Activated T-helper 2 cell treated with anti-CD3 and anti-CD28 coated beads, Interferon-gamma antibody, Interleukin-2, Interleukin-4, amounts not matched to agents 10 μg/mL and 5 μg/mL and 100 μg/mL, durations not matched to agents 14 hours and 24 hours and 36 hours (primary cell): ENCODE measurements around the gene WDR59. TPM values are rescaled to one million over a fixed set of nuclear protein-coding genes. Genes with fewer than 3 reads are reported as not detected.
"Not testable (repeated sequence)": the region's sequence is repeated elsewhere in the genome, so short reads cannot be mapped to it uniquely, and the experiment has no call there.

Experiments used
- DNase-seq: peaks from one replicate; pipeline ENCODE4 v3.0.0; 2021; ENCODE audit warnings: low spot score
- H3K27ac Mint-ChIP-seq: one replicate; pipeline ENCODE4 v1.8.0; 2021; ENCODE audit warnings: mixed read lengths
- H3K27me3 Mint-ChIP-seq: one replicate; pipeline ENCODE4 v1.8.0; 2021; ENCODE audit warnings: low read depth, mixed read lengths
- H3K36me3 Mint-ChIP-seq: one replicate; pipeline ENCODE4 v1.8.0; 2021; ENCODE audit warnings: low read depth, mixed read lengths
- H3K4me1 Mint-ChIP-seq: one replicate; pipeline ENCODE4 v1.8.0; 2021; ENCODE audit warnings: low read depth, mixed read lengths
- H3K4me3 Mint-ChIP-seq: one replicate; pipeline ENCODE4 v1.8.0; 2021; ENCODE audit warnings: low read depth, mild to moderate bottlenecking, moderate library complexity, mixed read lengths
- H3K9me3 Mint-ChIP-seq: one replicate; pipeline ENCODE4 v1.8.0; 2021; ENCODE audit warnings: mixed read lengths
- intact Hi-C: fragments of 100-400 bp; cut with micrococcal nuclease; formaldehyde crosslinking; loops from one replicate; pipeline ENCODE4 v1.15.1; 2023
- total RNA-seq: library from RNA; stranded (reverse); gene quantifications from 2 replicates; pipeline ENCODE4 v1.2.3, GENCODE V29; 2022

The WDR59 gene
- total RNA-seq, 1 donor from 2014 or later, result 83.9 TPM

- H3K4me3 Mint-ChIP-seq, result no peak overlapping the region
- no peaks in the 10 kb centered on the region for H3K27me3 Mint-ChIP-seq
- peaks cover 3% of the 10 kb centered on the region for H3K4me1 Mint-ChIP-seq
- DNase-seq, result no peak
- intact Hi-C loops, result no loop called here
- H3K9me3 Mint-ChIP-seq, result no peaks in the 10 kb centered on the region
- peaks cover 52% of the 10 kb centered on the region for H3K36me3 Mint-ChIP-seq
- H3K27ac Mint-ChIP-seq, result no peak overlapping the region
Measured at GRCh38 chr16:74942566-74942965, 42.4 kb downstream of the WDR59 start.

- H3K4me3 Mint-ChIP-seq, result no peak overlapping the region
- peaks cover 49% of the 10 kb centered on the region for H3K36me3 Mint-ChIP-seq
- intact Hi-C loops, result no loop called here
- H3K9me3 Mint-ChIP-seq, result no peaks in the 10 kb centered on the region
- H3K27ac Mint-ChIP-seq, result no peak overlapping the region
- no peaks in the 10 kb centered on the region for H3K27me3 Mint-ChIP-seq
- DNase-seq, result no peak
- H3K4me1 Mint-ChIP-seq, result peaks cover 6% of the 10 kb centered on the region
Measured at GRCh38 chr16:74939688-74940087, 45.2 kb downstream of the WDR59 start.

DNA sequence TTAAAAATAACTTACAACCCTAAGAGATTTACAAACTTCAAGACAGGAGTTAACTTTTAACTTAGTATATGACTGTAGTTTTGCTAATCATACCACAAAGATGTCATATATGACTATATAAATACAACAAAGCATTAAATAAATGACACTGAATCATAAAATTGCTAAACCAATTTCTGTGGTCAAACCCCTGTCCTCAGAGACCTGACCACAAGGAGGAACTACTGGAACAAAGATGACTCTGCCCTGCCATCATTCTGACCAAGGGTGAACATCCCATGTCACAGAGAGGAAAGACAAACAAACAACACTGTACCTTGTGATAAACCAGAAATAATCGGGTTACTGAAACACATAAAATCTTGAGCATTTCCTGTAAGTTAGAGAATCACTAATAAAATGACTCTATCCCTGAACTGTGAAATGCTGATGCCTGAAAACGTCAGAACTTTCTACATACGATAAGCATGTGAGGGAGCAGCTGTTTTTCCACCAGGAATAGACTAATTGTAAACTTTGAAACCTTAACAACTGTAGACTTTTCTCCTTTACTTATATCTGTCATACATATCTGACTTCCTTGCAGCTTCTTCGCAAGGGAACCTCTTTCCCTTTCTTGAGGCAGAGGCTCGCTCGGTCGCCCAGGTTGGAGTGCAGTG is 47.9 kb downstream of the WDR59 start:
- H3K4me1 Mint-ChIP-seq, result peaks cover 6% of the 10 kb centered on the region
- intact Hi-C loops, result loop anchor here (2.0 kb wide), 1 partner anchor 174 kb away; no protein-coding TSS in a partner anchor
- H3K36me3 Mint-ChIP-seq, result peaks cover 46% of the 10 kb centered on the region
- peak overlapping the region; percentile 50 for H3K27ac Mint-ChIP-seq
- H3K4me3 Mint-ChIP-seq, result no peak overlapping the region
- H3K9me3 Mint-ChIP-seq, result no peaks in the 10 kb centered on the region
- H3K27me3 Mint-ChIP-seq, result no peaks in the 10 kb centered on the region
- DNase-seq, result no peak

GRCh38 chr16:74931445-74931844 is 53.5 kb downstream of the WDR59 start:
- Mint-ChIP-seq H3K27me3 (no peaks in the 10 kb centered on the region), H3K36me3 (peaks cover 27% of the 10 kb centered on the region), H3K9me3 (no peaks in the 10 kb centered on the region), H3K4me3 (no peak overlapping the region), H3K4me1 (no peaks in the 10 kb centered on the region), H3K27ac (no peak overlapping the region)
- DNase-seq, result no peak
- intact Hi-C loops, result no loop called here

DNA sequence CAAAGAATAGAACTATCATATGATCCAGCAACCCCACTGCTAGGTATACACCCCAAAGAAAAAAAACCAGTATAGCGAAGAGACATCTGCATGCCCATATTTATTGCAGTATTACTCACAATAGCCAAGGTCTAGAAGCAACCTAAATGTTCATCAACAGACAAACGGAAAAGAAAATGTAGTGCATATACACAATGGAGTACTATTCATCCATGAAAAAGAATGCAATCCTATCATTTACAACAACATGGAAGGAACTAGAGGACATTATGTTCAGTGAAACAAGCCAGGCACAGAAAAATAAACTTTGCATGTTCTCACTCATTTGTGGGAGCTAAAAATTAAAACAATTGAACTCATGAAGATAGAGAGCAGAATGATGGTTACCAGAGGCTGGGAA is 55.3 kb downstream of the WDR59 start:
- intact Hi-C loops, result no loop called here
- H3K27ac Mint-ChIP-seq, result no peak overlapping the region
- H3K36me3 Mint-ChIP-seq, result peaks cover 24% of the 10 kb centered on the region
- H3K4me3 Mint-ChIP-seq, result no peak overlapping the region
- no peaks in the 10 kb centered on the region for H3K9me3 Mint-ChIP-seq
- H3K4me1 Mint-ChIP-seq, result no peaks in the 10 kb centered on the region
- no peak for DNase-seq
- H3K27me3 Mint-ChIP-seq, result no peaks in the 10 kb centered on the region

DNA sequence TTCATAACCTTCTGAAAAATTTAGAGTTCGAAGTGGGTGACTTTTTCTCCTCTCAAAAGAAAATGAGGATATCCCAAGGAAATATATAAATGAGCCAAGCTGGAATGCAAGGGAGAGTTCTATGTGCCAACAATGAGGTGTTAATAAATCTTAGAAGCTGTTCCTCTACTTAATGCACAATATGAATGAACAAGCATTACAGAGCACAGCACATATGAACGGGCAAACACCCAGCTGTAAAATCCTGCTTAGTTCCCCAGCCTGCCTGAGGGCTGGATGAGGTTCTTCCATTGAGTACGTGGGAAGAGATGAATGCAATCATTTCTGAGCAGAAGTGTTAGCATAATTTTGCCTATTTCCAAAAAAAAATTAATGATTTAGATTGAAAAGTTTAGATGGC is 58.1 kb downstream of the WDR59 start:
- Mint-ChIP-seq H3K27ac (no peak overlapping the region), H3K27me3 (no peaks in the 10 kb centered on the region), H3K9me3 (no peaks in the 10 kb centered on the region), H3K4me1 (no peaks in the 10 kb centered on the region), H3K36me3 (peaks cover 29% of the 10 kb centered on the region), H3K4me3 (no peak overlapping the region)
- DNase-seq, result no peak
- intact Hi-C loops, result no loop called here

DNA sequence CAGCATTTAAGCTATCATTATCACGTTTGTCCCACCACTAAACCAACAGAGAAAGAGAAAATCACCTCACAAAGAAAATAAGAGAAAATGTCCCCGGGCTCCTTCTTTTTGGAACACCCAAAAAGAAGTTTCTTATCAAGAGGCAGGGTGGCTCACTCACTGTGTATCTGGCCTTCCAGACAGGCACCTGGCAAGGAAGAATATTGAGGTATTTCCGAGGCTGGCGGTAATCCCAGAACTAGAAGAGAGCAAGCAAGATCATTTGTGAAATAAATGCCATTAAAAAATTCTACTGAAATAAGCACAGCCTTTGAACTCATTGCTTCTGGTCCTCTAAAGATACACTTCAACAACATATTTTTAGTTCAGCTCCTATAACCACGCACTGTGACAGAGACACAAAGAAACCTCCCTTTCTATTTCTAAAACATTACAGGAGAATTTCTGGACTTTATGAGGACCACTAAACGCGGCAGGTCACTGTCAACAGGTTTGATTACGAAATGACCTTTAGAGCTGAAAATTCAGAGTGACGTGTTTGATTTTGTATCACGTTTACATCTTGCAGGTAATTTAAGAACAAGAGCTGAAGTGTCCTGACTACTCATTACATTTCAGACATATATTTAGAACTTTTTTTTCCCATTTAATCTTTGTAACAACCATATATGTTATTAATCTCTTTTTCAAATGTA is 61.0 kb downstream of the WDR59 start:
- Mint-ChIP-seq H3K4me1 (no peaks in the 10 kb centered on the region), H3K36me3 (peaks cover 36% of the 10 kb centered on the region)
- intact Hi-C loops, result no loop called here

GRCh38 chr16:74922150-74923138 is 62.5 kb downstream of the WDR59 start:
- Mint-ChIP-seq H3K4me1 (no peaks in the 10 kb centered on the region), H3K4me3 (no peak overlapping the region), H3K27ac (no peak overlapping the region), H3K27me3 (no peaks in the 10 kb centered on the region), H3K36me3 (peaks cover 49% of the 10 kb centered on the region), H3K9me3 (no peaks in the 10 kb centered on the region)
- no peak for DNase-seq
- intact Hi-C loops, result no loop called here

More for the DNA sequence above, 61.0 kb downstream of the WDR59 start:
- no peak overlapping the region for H3K27ac Mint-ChIP-seq
- DNase-seq, result no peak
- H3K27me3 Mint-ChIP-seq, result no peaks in the 10 kb centered on the region
- H3K9me3 Mint-ChIP-seq, result no peaks in the 10 kb centered on the region
- no peak overlapping the region for H3K4me3 Mint-ChIP-seq

DNA sequence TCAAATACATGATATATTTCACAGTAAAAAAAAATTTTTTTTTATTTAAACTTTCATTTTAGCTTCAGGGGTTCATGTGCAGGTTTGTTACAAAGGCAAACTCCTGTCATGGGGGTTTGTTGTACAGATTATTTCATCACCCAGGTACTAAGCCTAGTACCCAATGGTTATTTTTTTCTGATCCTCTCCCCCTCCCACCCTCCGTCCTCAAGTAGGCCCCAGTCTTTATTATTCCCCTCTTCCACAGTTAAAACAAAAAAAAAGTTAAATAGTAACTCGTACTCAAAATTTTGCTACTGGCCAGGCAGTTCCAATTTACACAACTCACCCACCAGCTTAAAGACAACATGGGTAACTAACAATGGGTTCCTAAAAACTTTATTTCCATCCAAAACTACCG is 63.9 kb downstream of the WDR59 start:
- intact Hi-C loops, result no loop called here
- Mint-ChIP-seq H3K9me3 (no peaks in the 10 kb centered on the region), H3K4me3 (no peak overlapping the region), H3K27me3 (no peaks in the 10 kb centered on the region), H3K4me1 (no peaks in the 10 kb centered on the region), H3K36me3 (peaks cover 63% of the 10 kb centered on the region), H3K27ac (no peak overlapping the region)
- no peak for DNase-seq

DNA sequence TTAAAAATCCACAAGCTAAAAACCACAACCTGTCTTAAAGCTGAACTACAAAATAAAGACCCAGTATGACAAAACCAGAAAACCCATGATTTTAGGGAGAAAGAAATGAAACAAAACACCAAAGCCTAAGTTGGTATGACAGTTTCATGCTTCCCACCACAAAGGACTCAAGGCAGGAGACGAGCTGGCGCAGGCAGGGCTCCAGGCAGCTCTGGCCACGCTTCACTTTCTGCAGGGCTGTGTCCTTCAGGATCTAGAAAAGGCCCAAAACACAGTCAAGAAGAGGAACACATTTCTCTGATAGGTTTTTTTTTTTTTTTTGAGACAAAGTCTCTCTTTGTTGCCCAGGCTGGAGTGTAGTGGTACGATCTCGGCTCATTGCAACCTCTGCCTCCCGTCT is 75.3 kb downstream of the WDR59 start:
- H3K27me3 Mint-ChIP-seq, result no peaks in the 10 kb centered on the region
- H3K4me3 Mint-ChIP-seq, result no peak overlapping the region
- H3K4me1 Mint-ChIP-seq, result no peaks in the 10 kb centered on the region
- peaks cover 26% of the 10 kb centered on the region for H3K9me3 Mint-ChIP-seq
- DNase-seq, result no peak
- no peak overlapping the region for H3K27ac Mint-ChIP-seq
- intact Hi-C loops, result no loop called here
- H3K36me3 Mint-ChIP-seq, result peaks cover 82% of the 10 kb centered on the region

DNA sequence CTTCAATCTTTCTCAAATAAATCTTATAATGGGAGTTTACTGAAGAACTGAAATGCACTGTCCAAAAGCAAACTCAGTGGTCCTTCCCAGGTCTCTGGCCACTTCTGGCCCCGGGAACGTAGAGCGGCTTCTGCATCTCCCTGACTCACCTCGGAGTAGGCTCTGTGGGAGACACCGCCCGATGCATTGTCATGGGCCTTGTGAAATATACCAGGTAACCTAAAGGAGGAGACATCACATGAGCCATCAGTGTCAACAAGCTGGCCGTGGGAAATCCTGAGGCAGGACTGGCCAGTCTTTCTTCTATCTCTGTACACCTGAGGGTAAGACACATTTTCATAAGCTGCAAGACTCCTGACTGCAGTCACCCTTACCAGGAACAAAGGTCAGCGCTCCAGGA is 76.2 kb downstream of the WDR59 start:
- H3K27ac Mint-ChIP-seq, DNase-seq, H3K4me3 Mint-ChIP-seq, H3K4me1 Mint-ChIP-seq, intact Hi-C loops, H3K27me3 Mint-ChIP-seq: not testable (repeated sequence)
- Mint-ChIP-seq H3K36me3 (peaks cover 77% of the 10 kb centered on the region), H3K9me3 (peaks cover 20% of the 10 kb centered on the region)

- DNase-seq, result no peak
- intact Hi-C loops, result no loop called here
- Mint-ChIP-seq H3K27ac (no peak overlapping the region), H3K9me3 (no peaks in the 10 kb centered on the region), H3K27me3 (no peaks in the 10 kb centered on the region), H3K36me3 (peaks cover 61% of the 10 kb centered on the region), H3K4me1 (no peaks in the 10 kb centered on the region), H3K4me3 (no peak overlapping the region)
Measured at GRCh38 chr16:74903901-74904678, 80.8 kb downstream of the WDR59 start.
